SK-N-SH (cell line): ENCODE results near the gene PDZD8. TPM values are rescaled to one million over a fixed set of nuclear protein-coding genes. Genes with fewer than 3 reads are reported as not detected.

ENCODE experiments used
- CTCF ChIA-PET: fragments of 300-600, 350-600 bp; formaldehyde crosslinking; extraction: SDS; loops from one replicate; lab custom pipeline; 2021; lab: Yijun Ruan, JAX
- POLR2A ChIA-PET: fragments of 350-600 bp; sonication (Branson Sonifier 250); formaldehyde crosslinking; extraction: SDS; loops from one replicate; lab custom pipeline; 2020; ENCODE audit warnings: antibody characterized with exemption, inconsistent platforms; lab: Yijun Ruan, JAX
- DNase-seq: peaks from one replicate; pipeline ENCODE4 v3.0.0; 2012
- H2AFZ ChIP-seq: fragments of 200-600 bp; sonication (generic); 2 replicates; pipeline ENCODE4 v1.8.1; 2016; ENCODE audit warnings: antibody characterized with exemption, mild to moderate bottlenecking, low read depth
- H3F3A ChIP-seq: fragments of 200-600 bp; sonication (generic); replicated peaks from 2 replicates; pipeline ENCODE3; 2016; ENCODE audit warnings: antibody characterized with exemption, mild to moderate bottlenecking; ENCODE audit not compliant: insufficient read depth
- H3K27ac ChIP-seq, 2 experiments: fragments of 200-500 bp in 1 of 2; fragments of 200-600 bp in 1 of 2; sonication (Bioruptor generic) in 1 of 2; sonication (generic), shearing (Covaris generic) in 1 of 2; 2 replicates each; pipeline versions ENCODE4 v1.5.1 to v1.6.1; 2014 to 2016; ENCODE audit warnings: low read depth in 2 of 2, inconsistent platforms in 1 of 2, low read length in 1 of 2, mild to moderate bottlenecking in 1 of 2, mixed read lengths in 1 of 2
- H3K27me3 ChIP-seq: fragments of 200-600 bp; sonication (generic), shearing (Covaris generic); 2 replicates; pipeline ENCODE4 v1.6.1; 2016; ENCODE audit warnings: mixed run types; ENCODE audit not compliant: insufficient read depth
- H3K36me3 ChIP-seq, 2 experiments: fragments of 200-500 bp in 1 of 2; fragments of 200-600 bp in 1 of 2; sonication (Bioruptor generic) in 1 of 2; sonication (generic) in 1 of 2; replicated peaks in 1 of 2; 2 replicates each; pipeline versions ENCODE3 to v1.5.1; 2014 to 2016; ENCODE audit warnings: low read length in 1 of 2, mild to moderate bottlenecking in 1 of 2; ENCODE audit not compliant: insufficient read depth in 2 of 2, control insufficient read depth in 1 of 2
- H3K4me1 ChIP-seq, 2 experiments: fragments of 200-500 bp in 1 of 2; fragments of 200-600 bp in 1 of 2; sonication (Bioruptor generic) in 1 of 2; sonication (generic), shearing (Covaris generic) in 1 of 2; 2 replicates each; pipeline versions ENCODE4 v1.5.1 to v1.6.1; 2014 to 2016; ENCODE audit warnings: low read depth in 1 of 2, low read length in 1 of 2, mixed run types in 1 of 2; ENCODE audit not compliant: insufficient read depth in 2 of 2, control insufficient read depth in 1 of 2
- H3K4me2 ChIP-seq: fragments of 200-600 bp; sonication (generic), shearing (Covaris generic); 2 replicates; pipeline ENCODE4 v1.6.1; 2017; ENCODE audit warnings: mixed run types
- H3K4me3 ChIP-seq, 2 experiments: fragments of 200-500 bp in 1 of 2; fragments of 200-600 bp in 1 of 2; sonication (Bioruptor generic) in 1 of 2; sonication (generic), shearing (Covaris generic) in 1 of 2; 2 replicates each; pipeline versions ENCODE4 v1.5.1 to v1.8.1; 2014 to 2016; ENCODE audit warnings: low read depth in 2 of 2, inconsistent platforms in 1 of 2, low read length in 1 of 2, mild to moderate bottlenecking in 1 of 2, mixed read lengths in 1 of 2, moderate library complexity in 1 of 2
- H3K79me2 ChIP-seq: fragments of 200-600 bp; sonication (generic); 2 replicates; pipeline ENCODE4 v1.8.1; 2017; ENCODE audit warnings: mild to moderate bottlenecking; ENCODE audit not compliant: insufficient read depth
- H3K9ac ChIP-seq: fragments of 200-600 bp; sonication (generic); 2 replicates; pipeline ENCODE4 v1.6.1; 2017; ENCODE audit warnings: mixed run types
- H3K9me2 ChIP-seq: fragments of 200-600 bp; sonication (generic); 2 replicates; pipeline ENCODE4 v1.6.1; 2017; ENCODE audit warnings: mixed run types
- H3K9me3 ChIP-seq: fragments of 200-600 bp; sonication (generic); 2 replicates; pipeline ENCODE4 v1.6.1; 2017; ENCODE audit warnings: mixed run types, mild to moderate bottlenecking, moderate library complexity
- H4K20me1 ChIP-seq: fragments of 200-600 bp; sonication (generic); 2 replicates; pipeline ENCODE4 v1.6.1; 2017; ENCODE audit warnings: mild to moderate bottlenecking, mixed run types; ENCODE audit not compliant: insufficient read depth
- CHD2 ChIP-seq: fragments of 150-350 bp; IDR thresholded peaks from 2 replicates; pipeline ENCODE4 v1.6.1; 2018; ENCODE audit warnings: low read length; ENCODE audit not compliant: partially characterized antibody
- EP300 ChIP-seq, 2 experiments: IDR thresholded peaks; 2 replicates each; pipeline versions ENCODE4 v1.4.0 to v1.6.1; 2012; ENCODE audit warnings: borderline replicate concordance in 1 of 2, low read depth in 1 of 2, low read length in 1 of 2
- GATA2 ChIP-seq: sonication (generic); formaldehyde crosslinking; IDR thresholded peaks from 2 replicates; pipeline ENCODE4 v1.5.0; 2020; ENCODE audit warnings: mild to moderate bottlenecking, missing genetic modification reagents
- IRF3 ChIP-seq: fragments of 150-350 bp; IDR thresholded peaks from 2 replicates; pipeline ENCODE4 v1.6.1; 2016; ENCODE audit warnings: mild to moderate bottlenecking, low read depth, low read length
- PBX3 ChIP-seq: IDR thresholded peaks from 2 replicates; pipeline ENCODE4; 2012
- RFX5 ChIP-seq: IDR thresholded peaks from 2 replicates; pipeline ENCODE4 v1.6.1; 2012; ENCODE audit warnings: mild to moderate bottlenecking, improper control_type of control experiment, low read length
- SIN3A ChIP-seq: IDR thresholded peaks from 2 replicates; pipeline ENCODE4 v1.6.1; 2012; ENCODE audit warnings: low read depth, mild to moderate bottlenecking, low read length, moderate library complexity, borderline replicate concordance
- TEAD4 ChIP-seq: IDR thresholded peaks from 2 replicates; pipeline ENCODE4 v1.4.0; 2012; ENCODE audit warnings: mild to moderate bottlenecking, borderline replicate concordance; ENCODE audit not compliant: insufficient read depth
- USF1 ChIP-seq: IDR thresholded peaks from 2 replicates; pipeline ENCODE4 v1.4.0; 2012; ENCODE audit warnings: low read depth, borderline replicate concordance
- USF2 ChIP-seq: fragments of 150-350 bp; IDR thresholded peaks from 2 replicates; pipeline ENCODE4 v1.6.1; 2017; ENCODE audit warnings: antibody characterized with exemption, low read length, low read depth, borderline replicate concordance
- WGBS: methylation state at CpG from one replicate; pipeline ENCODE4 v1.1.6; 2017; ENCODE audit warnings: low lambda C conversion rate; 5-methylcytosine and 5-hydroxymethylcytosine counted together
- polyA plus RNA-seq, 3 experiments: library from polyadenylated mRNA; depleted of rRNA; stranded (reverse); fragments of >200 nt; gene quantifications; 2 replicates each; pipeline ENCODE4 v1.2.3, GENCODE V29; 2012

PDZD8 gene
- polyA plus RNA-seq, 1 of the 3 experiments (the other 2 are of a cell fraction) = 6.6 TPM

GRCh38 chr10:117370205-117370604 is 5.0 kb downstream of the PDZD8 start:
- Histone ChIP-seq H3K27ac (no peak overlapping the region), H3F3A (no peaks in the 10 kb centered on the region), H3K9ac (no peak overlapping the region), H3K9me3 (no peaks in the 10 kb centered on the region), H3K79me2 (peaks cover 96% of the 10 kb centered on the region), H3K27me3 (no peaks in the 10 kb centered on the region), H3K4me3 (no peak overlapping the region), H3K36me3 (peaks cover 0 to 3% of the 10 kb centered on the region in 2 experiments), H2AFZ (no peak overlapping the region), H3K9me2 (no peaks in the 10 kb centered on the region), H3K4me1 (peaks cover 6 to 8% of the 10 kb centered on the region in 2 experiments; a peak in 2 of 4 replicates), H4K20me1 (peaks cover 86% of the 10 kb centered on the region), H3K4me2 (no peak overlapping the region; the same call in 1 of the 2 replicates)
- DNase-seq = no peak
- ChIA-PET CTCF (interaction anchor here (1.1 to 1.7 kb wide), 5 partner anchors 9 to 195 kb away, joined by 3 to 9 read pairs (median 4); no protein-coding TSS in a partner anchor), POLR2A (no interaction called here)
- 78% methylated on average over 5 of the region's 5 CpGs for WGBS
- TF ChIP-seq TEAD4 (no peak), PBX3 (no peak), GATA2 (CRISPR knock-in tag) (no peak), EP300 (IDR thresholded peaks at IDR 0.05; ENCODE audit: borderline replicate concordance in 1 of 2, low read depth in 1 of 2, low read length in 1 of 2) (no peak), CHD2 (no peak), USF1 (no peak), SIN3A (no peak), IRF3 (no peak), USF2 (no peak)

GRCh38 chr10:117367718-117368117 is 7.5 kb downstream of the PDZD8 start:
- Histone ChIP-seq H3K36me3 (peaks cover 0 to 3% of the 10 kb centered on the region in 2 experiments), H4K20me1 (peaks cover 91% of the 10 kb centered on the region), H3K9me2 (no peaks in the 10 kb centered on the region), H3K27ac (no peak overlapping the region), H3F3A (peaks cover 6% of the 10 kb centered on the region), H3K9ac (no peak overlapping the region), H3K4me3 (no peak overlapping the region), H3K4me1 (peaks cover 0 to 16% of the 10 kb centered on the region in 2 experiments; a peak in 2 of 4 replicates), H3K79me2 (peaks cover 99% of the 10 kb centered on the region), H3K4me2 (no peak overlapping the region), H2AFZ (no peak overlapping the region), H3K9me3 (no peaks in the 10 kb centered on the region), H3K27me3 (no peaks in the 10 kb centered on the region)
- 82% methylated on average over 5 of the region's 5 CpGs for WGBS
- ChIA-PET POLR2A (no interaction called here), CTCF (interaction anchor here (1.0 to 2.3 kb wide), 5 partner anchors 12 to 151 kb away, joined by 3 to 11 read pairs (median 4); no protein-coding TSS in a partner anchor)
- TF ChIP-seq SIN3A (no peak), RFX5 (no peak)
- DNase-seq = no peak
